ENCODE measurements around the gene HS6ST1.
A peak's percentile ranks its signal among the peaks of the same experiment; 100 is the strongest.

HS6ST1 gene

DNA sequence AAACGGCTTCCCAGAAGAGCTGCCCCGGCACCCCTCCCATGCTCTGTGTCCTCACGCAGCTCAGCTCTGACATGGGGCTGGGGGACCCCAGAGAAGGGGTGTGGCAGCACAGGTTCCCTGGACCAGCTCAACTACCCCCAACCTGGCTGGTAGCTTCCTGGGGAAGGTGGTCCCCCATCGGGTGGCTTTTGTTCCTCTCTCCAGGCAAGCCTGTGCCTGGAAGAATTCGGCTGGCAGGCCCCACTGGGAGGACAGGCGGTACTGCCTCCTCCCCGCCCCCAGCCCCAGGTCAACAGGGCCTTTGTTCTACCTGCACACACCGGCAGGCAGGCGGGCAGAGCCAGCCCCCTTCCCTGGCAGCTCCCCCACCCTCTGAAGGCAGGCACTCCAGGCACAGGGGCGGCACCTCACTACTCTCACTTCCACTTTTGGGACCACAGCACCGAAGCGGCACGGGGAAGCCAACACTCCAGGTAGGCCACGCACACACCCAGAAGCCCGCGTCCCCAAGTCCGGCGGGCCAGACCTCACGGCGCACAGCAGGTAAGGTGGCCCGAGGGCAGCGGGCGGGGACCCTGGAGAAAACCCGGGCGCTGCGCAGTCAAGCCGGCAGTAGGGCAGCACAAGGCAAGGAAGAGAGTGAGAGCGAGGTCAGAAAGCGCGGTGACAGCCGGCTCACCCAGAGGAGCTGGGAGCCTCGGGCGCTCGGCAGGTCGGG is 1.3 kb downstream of the HS6ST1 start:
- DNase-seq: no peak
- peak overlapping the region; percentile 89 for H3K4me3 Mint-ChIP-seq
- no peaks in the 10 kb centered on the region for H3K9me3 Mint-ChIP-seq
- H3K36me3 Mint-ChIP-seq (ENCODE audit: low read depth): peaks cover 6% of the 10 kb centered on the region
- H3K4me1 Mint-ChIP-seq: peaks cover 50% of the 10 kb centered on the region
- no peak for TF ChIP-seq CTCF (IDR thresholded peaks at IDR 0.05)
- no peak overlapping the region for H3K27ac Mint-ChIP-seq
- peaks cover 34% of the 10 kb centered on the region for H3K27me3 Mint-ChIP-seq (ENCODE audit: low read depth, poor library complexity)

- no peaks in the 10 kb centered on the region for H3K9me3 Mint-ChIP-seq
- peaks cover 50% of the 10 kb centered on the region for H3K4me1 Mint-ChIP-seq
- DNase-seq: no peak
- H3K36me3 Mint-ChIP-seq (ENCODE audit: low read depth): peaks cover 6% of the 10 kb centered on the region
- H3K4me3 Mint-ChIP-seq: peak overlapping the region; percentile 89
- H3K27me3 Mint-ChIP-seq (ENCODE audit: low read depth, poor library complexity): peaks cover 34% of the 10 kb centered on the region
- H3K27ac Mint-ChIP-seq: peak overlapping the region; percentile 71
- TF ChIP-seq CTCF (IDR thresholded peaks at IDR 0.05): no peak
These were observed 1.9 kb downstream of the HS6ST1 start for GRCh38 chr2:128316777-128317180.

DNA sequence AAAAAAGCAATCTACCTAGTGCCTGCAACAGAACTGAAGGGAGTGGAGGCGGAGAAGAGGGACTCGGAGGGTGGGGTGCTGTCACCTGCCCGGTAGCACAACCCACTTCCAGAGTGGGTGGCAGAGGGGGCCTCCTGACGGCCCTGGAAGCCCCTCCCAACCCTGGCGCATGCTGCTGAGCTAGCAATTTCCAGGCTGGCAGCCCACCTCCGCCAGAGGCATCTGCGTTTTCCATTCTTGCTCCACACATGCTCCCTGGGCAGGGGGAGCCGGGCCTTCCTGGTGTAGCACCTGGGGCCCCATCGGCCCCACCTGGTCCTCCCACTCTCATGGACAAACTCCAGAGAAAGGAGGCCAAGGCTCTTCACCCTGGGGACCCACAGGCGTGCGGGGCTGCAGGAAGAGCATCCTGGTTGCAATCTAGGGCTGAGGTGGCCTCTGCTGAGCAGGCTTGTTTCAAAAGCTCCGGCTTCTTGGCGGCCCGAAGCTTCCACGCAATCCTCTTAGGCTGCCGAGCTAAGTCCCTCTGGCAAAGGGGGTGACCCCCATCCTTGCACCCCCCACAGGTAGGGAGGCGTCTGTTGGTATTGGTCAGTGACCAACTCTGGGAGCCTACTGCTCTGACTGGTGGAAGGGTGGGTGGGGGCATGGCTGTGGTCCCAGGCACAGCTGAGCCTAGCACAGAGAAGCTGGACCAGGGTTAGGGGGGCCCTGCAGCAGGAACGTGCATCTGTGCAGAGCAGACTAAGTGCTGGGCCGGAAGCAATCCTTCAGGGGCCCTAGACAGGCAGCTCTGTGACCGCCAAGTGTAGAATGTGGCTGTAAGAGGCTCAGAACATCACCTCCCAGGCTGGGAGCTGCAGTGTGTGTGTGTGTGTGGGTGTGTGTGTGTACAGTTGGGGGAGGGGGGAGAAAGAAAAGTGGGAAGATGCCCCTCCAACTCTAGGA is 2.6 kb downstream of the HS6ST1 start:
- Mint-ChIP-seq H3K4me1 (peaks cover 48% of the 10 kb centered on the region), H3K4me3 (peak overlapping the region; percentile 89), H3K36me3 (ENCODE audit: low read depth) (peaks cover 6% of the 10 kb centered on the region), H3K27me3 (ENCODE audit: low read depth, poor library complexity) (peaks cover 27% of the 10 kb centered on the region), H3K27ac (no peak overlapping the region), H3K9me3 (no peaks in the 10 kb centered on the region)
- no peak for TF ChIP-seq CTCF (IDR thresholded peaks at IDR 0.05)
- DNase-seq: no peak

DNA sequence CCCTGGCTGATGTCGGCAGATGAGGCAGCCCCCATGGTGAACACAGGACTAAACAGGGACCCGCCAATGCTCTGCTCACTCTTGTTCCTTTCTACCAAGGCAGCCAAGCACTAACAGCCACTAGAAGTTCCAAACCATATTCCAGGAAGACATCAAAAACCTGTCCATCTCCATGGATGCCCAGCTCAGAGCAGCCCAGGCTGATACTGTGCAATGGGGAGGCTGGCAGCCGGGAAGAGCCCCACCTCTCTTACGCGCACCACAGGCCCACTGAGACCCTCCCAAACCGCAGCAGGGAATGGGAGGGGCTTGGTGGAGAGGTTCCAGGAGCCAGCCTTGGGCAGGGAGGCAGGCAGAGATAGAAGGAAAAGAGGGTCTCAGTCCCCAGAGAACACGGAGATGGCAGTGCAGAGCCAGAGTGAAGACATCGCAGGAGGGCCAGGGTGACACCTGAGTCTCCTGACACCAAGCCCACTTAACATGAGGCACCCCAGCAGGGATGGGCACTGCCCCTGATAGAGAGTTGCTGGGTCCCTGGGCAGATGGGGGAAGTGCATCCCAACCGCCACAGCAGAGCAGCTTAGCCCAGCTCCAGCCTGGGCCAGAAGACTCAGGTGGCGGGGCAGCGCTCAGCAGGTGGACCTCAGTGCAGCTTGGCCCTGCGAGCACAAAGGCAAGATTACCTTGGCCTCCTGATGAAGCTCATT is 3.4 kb downstream of the HS6ST1 start:
- Mint-ChIP-seq H3K9me3 (no peaks in the 10 kb centered on the region), H3K27ac (no peak overlapping the region), H3K4me3 (peak overlapping the region; percentile 69), H3K27me3 (ENCODE audit: low read depth, poor library complexity) (peaks cover 26% of the 10 kb centered on the region), H3K36me3 (ENCODE audit: low read depth) (peaks cover 6% of the 10 kb centered on the region), H3K4me1 (peaks cover 50% of the 10 kb centered on the region)
- DNase-seq: no peak
- TF ChIP-seq CTCF (IDR thresholded peaks at IDR 0.05): no peak

DNA sequence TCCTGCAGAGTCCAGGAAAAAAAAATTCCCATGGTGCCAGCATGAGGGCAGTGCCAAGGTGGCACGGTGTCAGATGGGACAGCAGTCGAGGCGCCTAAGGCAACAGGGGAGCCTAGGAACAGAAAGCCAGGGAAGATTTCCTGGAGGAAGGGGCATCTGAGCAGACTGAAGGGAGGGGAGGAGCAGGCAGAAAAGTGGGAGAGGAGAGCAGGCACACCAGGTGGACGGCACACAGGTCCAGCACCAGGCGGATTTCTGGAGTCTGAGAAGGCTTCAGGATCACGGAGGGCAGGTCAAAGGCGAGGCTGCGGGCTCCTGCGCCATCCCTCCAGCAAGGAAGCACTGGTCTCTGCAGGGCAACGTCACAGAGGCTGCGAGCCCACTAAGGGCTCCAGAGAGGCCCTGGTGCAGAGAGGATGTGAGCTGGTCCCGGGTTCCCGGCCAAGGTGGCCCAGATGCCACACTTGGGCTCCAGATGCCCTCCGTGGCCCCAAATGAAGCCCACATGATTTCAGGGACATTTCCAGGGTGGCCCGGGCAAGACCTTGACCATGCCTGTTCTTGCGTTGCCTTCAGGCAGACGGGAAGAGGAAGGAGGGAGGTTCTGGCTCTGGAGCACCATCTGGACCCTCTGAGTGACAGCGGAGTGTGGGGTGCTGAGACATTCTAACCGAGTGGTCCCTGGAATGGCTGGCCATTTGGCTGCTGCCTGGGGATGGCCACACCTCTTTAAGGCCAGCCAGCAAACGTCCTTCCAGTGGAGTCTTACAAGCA is 4.1 kb downstream of the HS6ST1 start:
- no peak for DNase-seq
- peaks cover 6% of the 10 kb centered on the region for H3K36me3 Mint-ChIP-seq (ENCODE audit: low read depth)
- H3K27ac Mint-ChIP-seq: no peak overlapping the region
- H3K9me3 Mint-ChIP-seq: no peaks in the 10 kb centered on the region
- no peak for TF ChIP-seq CTCF (IDR thresholded peaks at IDR 0.05)
- H3K4me1 Mint-ChIP-seq: peaks cover 57% of the 10 kb centered on the region
- peak overlapping the region; percentile 69 for H3K4me3 Mint-ChIP-seq
- H3K27me3 Mint-ChIP-seq (ENCODE audit: low read depth, poor library complexity): peaks cover 26% of the 10 kb centered on the region

All from nephron progenitor cell (in vitro differentiated cells).